Right lung (tissue), 5 donors: ENCODE data around the gene PAK1. TPM values are rescaled to one million over a fixed set of nuclear protein-coding genes. Genes with fewer than 3 reads are reported as not detected.

Source experiments
- polyA plus RNA-seq, 5 donors: library from polyadenylated mRNA; unstranded; fragments of 120-200 nt; gene quantifications; one replicate each; pipeline versions ENCODE4 v1.2.1 to v1.2.3, GENCODE V29; 2013; ENCODE audit warnings: inconsistent platforms in 1 of 5, low replicate concordance in 1 of 5; ENCODE audit not compliant: insufficient read length in 5 of 5, insufficient read depth in 1 of 5

Gene PAK1
- polyA plus RNA-seq, 5 donors, result 45.9 to 66.2 (median 57.3) TPM

Other genes starting within 250 kb of the PAK1 start
- under 1 TPM in 4 of 5 donors, not detected in 1; 0.14 to 0.72 (median 0.59) TPM for gene GDPD4, start 172.4 kb downstream of the PAK1 start, polyA plus RNA-seq
- 1 to 10 TPM; 2.0 to 3.7 (median 2.9) TPM for gene AQP11, start 115.9 kb upstream of the PAK1 start, polyA plus RNA-seq
- gene CLNS1A, start 163.7 kb upstream of the PAK1 start, polyA plus RNA-seq, result 100 to 1,000 TPM; 161 to 204 (median 181) TPM